ENCODE measurements around the gene RAB14.
"Not testable (repeated sequence)": the region's sequence is repeated elsewhere in the genome, so short reads cannot be mapped to it uniquely, and the experiment has no call there.

Gene RAB14

GRCh38 chr9:121191235-121191634 is 10.4 kb downstream of the RAB14 start:
- no peak for DNase-seq (ENCODE audit: low spot score)

- DNase-seq (ENCODE audit: low spot score): no peak
Observed at GRCh38 chr9:121189660-121190059, 12.0 kb downstream of the RAB14 start.

- DNase-seq (ENCODE audit: low spot score): no peak
Observed at GRCh38 chr9:121189006-121189405, 12.7 kb downstream of the RAB14 start.

GRCh38 chr9:121187636-121188305 is 13.9 kb downstream of the RAB14 start:
- no peak for DNase-seq (ENCODE audit: low spot score)

- no peak for DNase-seq (ENCODE audit: low spot score)
Observed at GRCh38 chr9:121185774-121186403, 15.8 kb downstream of the RAB14 start.

GRCh38 chr9:121185178-121185745 is 16.4 kb downstream of the RAB14 start:
- DNase-seq (ENCODE audit: low spot score): no peak

GRCh38 chr9:121184463-121184862 is 17.2 kb downstream of the RAB14 start:
- no peak for DNase-seq (ENCODE audit: low spot score)

GRCh38 chr9:121183666-121184423 is 17.8 kb downstream of the RAB14 start:
- DNase-seq (ENCODE audit: low spot score): no peak

GRCh38 chr9:121182989-121183388 is 18.7 kb downstream of the RAB14 start:
- no peak for DNase-seq (ENCODE audit: low spot score)

GRCh38 chr9:121182101-121182836 is 19.4 kb downstream of the RAB14 start:
- DNase-seq (ENCODE audit: low spot score): no peak

- DNase-seq (ENCODE audit: low spot score): no peak
Observed at GRCh38 chr9:121179930-121180681, 21.6 kb downstream of the RAB14 start.

- not testable (repeated sequence) for DNase-seq (ENCODE audit: low spot score)
Observed at GRCh38 chr9:121179373-121179721, 22.3 kb downstream of the RAB14 start.

- no peak for DNase-seq (ENCODE audit: low spot score)
Observed at GRCh38 chr9:121178676-121179372, 22.8 kb downstream of the RAB14 start.

- no peak for DNase-seq (ENCODE audit: low spot score)
Observed at GRCh38 chr9:121173501-121173900, 28.2 kb downstream of the RAB14 start.

- DNase-seq (ENCODE audit: low spot score): no peak
Observed at GRCh38 chr9:121172726-121173487, 28.8 kb downstream of the RAB14 start.

GRCh38 chr9:121171236-121171635 is 30.4 kb downstream of the RAB14 start:
- no peak for DNase-seq (ENCODE audit: low spot score)

GRCh38 chr9:121169094-121169601 is 32.5 kb downstream of the RAB14 start:
- DNase-seq (ENCODE audit: low spot score): peak; percentile 10

- no peak for DNase-seq (ENCODE audit: low spot score)
Observed at GRCh38 chr9:121168052-121168451, 33.6 kb downstream of the RAB14 start.

GRCh38 chr9:121160025-121160424 is 41.6 kb downstream of the RAB14 start:
- DNase-seq (ENCODE audit: low spot score): no peak

- no peak for DNase-seq (ENCODE audit: low spot score)
Observed at GRCh38 chr9:121157939-121158338, 43.7 kb downstream of the RAB14 start.
